SU-DHL-6 (cell line): ENCODE data around the gene RHOB.

Source experiments
- H2AFZ ChIP-seq: fragments of 200-600 bp; sonication (generic); 2 replicates; pipeline ENCODE4 v1.6.1; 2014; ENCODE audit warnings: low read depth, mild to moderate bottlenecking, moderate library complexity, mixed read lengths, antibody characterized with exemption, low read length; ENCODE audit not compliant: severe bottlenecking
- H3F3A ChIP-seq: fragments of 200-600 bp; shearing (Covaris generic); 2 replicates; pipeline ENCODE4 v1.6.0; 2016; ENCODE audit warnings: antibody characterized with exemption, mild to moderate bottlenecking; ENCODE audit not compliant: insufficient read depth
- H3K27ac ChIP-seq: fragments of 200-600 bp; sonication (generic); 2 replicates; pipeline ENCODE4 v1.5.1; 2016; ENCODE audit warnings: low read depth, mild to moderate bottlenecking, low read length, moderate library complexity, mixed read lengths
- H3K27me3 ChIP-seq: fragments of 200-600 bp; sonication (generic), shearing (Covaris generic); 2 replicates; pipeline ENCODE4 v1.6.0; 2014; ENCODE audit warnings: mild to moderate bottlenecking, low read length
- H3K36me3 ChIP-seq: fragments of 200-600 bp; sonication (generic); 2 replicates; pipeline ENCODE4 v1.6.1; 2014; ENCODE audit warnings: mild to moderate bottlenecking, low read length, mixed read lengths
- H3K4me2 ChIP-seq: fragments of 300-600, 200-600 bp; shearing (Covaris generic), sonication (generic); 2 replicates; pipeline ENCODE4 v1.6.0; 2014; ENCODE audit warnings: low read length, low read depth, mild to moderate bottlenecking; ENCODE audit not compliant: poor library complexity, severe bottlenecking
- H3K4me3 ChIP-seq: fragments of 200-600 bp; sonication (generic); 2 replicates; pipeline ENCODE4 v1.5.1; 2014; ENCODE audit warnings: antibody characterized with exemption, low read length, mild to moderate bottlenecking, mixed read lengths; ENCODE audit not compliant: insufficient read depth, poor library complexity, severe bottlenecking
- H3K79me2 ChIP-seq: fragments of 200-600 bp; sonication (generic); 2 replicates; pipeline ENCODE4 v1.6.1; 2014; ENCODE audit warnings: mild to moderate bottlenecking, low read length, moderate library complexity; ENCODE audit not compliant: insufficient read depth
- H3K9ac ChIP-seq: fragments of 200-600 bp; sonication (generic); 2 replicates; pipeline ENCODE4 v1.7.0; 2014; ENCODE audit warnings: mild to moderate bottlenecking, low read length
- H3K9me2 ChIP-seq: fragments of 200-600 bp; sonication (generic); replicated peaks from 2 replicates; pipeline ENCODE4 v1.6.1; 2014; ENCODE audit warnings: low read length; ENCODE audit not compliant: insufficient read depth
- H3K9me3 ChIP-seq: fragments of 200-600 bp; sonication (generic); 2 replicates; pipeline ENCODE4 v1.6.1; 2014; ENCODE audit warnings: low read length, mixed read lengths; ENCODE audit not compliant: insufficient read depth
- H4K20me1 ChIP-seq: fragments of 200-600 bp; sonication (generic); 2 replicates; pipeline ENCODE4 v1.6.1; 2014; ENCODE audit warnings: low read depth, mild to moderate bottlenecking, antibody characterized with exemption, low read length, moderate library complexity, mixed read lengths
- EZH2phosphoT487 ChIP-seq: fragments of 200-600 bp; sonication (generic), shearing (Covaris generic); conservative IDR thresholded peaks from 2 replicates; pipeline ENCODE4 v1.6.1; 2018; ENCODE audit warnings: mild to moderate bottlenecking, antibody characterized with exemption, low read length, moderate library complexity, mixed read lengths
- TF ChIP-seq, protein P1 (sequence below): fragments of 200-600 bp; sonication (generic); IDR thresholded peaks from one replicate; pipeline ENCODE4 v1.5.1; 2017; ENCODE audit warnings: antibody characterized with exemption, mild to moderate bottlenecking, low read length, moderate library complexity; ENCODE audit not compliant: insufficient read depth, poor library complexity, severe bottlenecking

Gene RHOB

DNA sequence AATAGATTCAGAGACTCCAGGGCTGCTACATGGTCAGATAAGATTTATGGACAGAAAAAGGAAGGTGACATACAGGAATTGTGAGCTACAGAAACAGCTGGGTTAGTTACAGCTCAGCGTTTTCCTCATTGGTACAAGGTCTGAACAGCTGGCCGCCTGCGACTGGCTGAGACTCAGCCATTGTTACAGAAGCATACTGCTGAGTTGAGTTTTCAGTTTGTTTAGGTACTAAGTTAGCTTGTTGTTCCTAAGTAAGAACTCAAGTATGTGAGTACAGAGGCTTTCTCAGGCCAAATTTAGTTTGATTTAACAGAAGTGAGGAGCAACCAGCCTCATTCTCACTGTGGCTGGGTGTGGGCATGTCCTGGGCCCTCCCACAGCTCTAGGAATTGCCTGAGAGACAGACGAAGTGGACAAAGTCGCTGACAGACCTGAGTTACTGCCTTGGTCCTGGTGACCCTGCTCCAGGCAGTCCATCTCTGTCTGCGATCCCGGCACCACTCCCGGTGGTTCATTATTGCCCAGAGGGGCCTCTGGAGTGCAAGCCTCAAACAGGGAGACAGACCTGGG, 27.8 kb upstream of the RHOB start:
- H2AFZ ChIP-seq = no peak overlapping the region
- no peak overlapping the region for H3K4me3 ChIP-seq
- H3K9me3 ChIP-seq = no peaks in the 10 kb centered on the region
- no peaks in the 10 kb centered on the region for H3K79me2 ChIP-seq
- no peak overlapping the region for H3K27ac ChIP-seq
- TF ChIP-seq, protein P1, sequence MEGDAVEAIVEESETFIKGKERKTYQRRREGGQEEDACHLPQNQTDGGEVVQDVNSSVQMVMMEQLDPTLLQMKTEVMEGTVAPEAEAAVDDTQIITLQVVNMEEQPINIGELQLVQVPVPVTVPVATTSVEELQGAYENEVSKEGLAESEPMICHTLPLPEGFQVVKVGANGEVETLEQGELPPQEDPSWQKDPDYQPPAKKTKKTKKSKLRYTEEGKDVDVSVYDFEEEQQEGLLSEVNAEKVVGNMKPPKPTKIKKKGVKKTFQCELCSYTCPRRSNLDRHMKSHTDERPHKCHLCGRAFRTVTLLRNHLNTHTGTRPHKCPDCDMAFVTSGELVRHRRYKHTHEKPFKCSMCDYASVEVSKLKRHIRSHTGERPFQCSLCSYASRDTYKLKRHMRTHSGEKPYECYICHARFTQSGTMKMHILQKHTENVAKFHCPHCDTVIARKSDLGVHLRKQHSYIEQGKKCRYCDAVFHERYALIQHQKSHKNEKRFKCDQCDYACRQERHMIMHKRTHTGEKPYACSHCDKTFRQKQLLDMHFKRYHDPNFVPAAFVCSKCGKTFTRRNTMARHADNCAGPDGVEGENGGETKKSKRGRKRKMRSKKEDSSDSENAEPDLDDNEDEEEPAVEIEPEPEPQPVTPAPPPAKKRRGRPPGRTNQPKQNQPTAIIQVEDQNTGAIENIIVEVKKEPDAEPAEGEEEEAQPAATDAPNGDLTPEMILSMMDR = no peak
- TF ChIP-seq EZH2phosphoT487 = no peak
- no peaks in the 10 kb centered on the region for H3K9me2 ChIP-seq
- H3K36me3 ChIP-seq = no peaks in the 10 kb centered on the region
- no peaks in the 10 kb centered on the region for H3F3A ChIP-seq
- no peaks in the 10 kb centered on the region for H3K27me3 ChIP-seq
- no peak overlapping the region for H3K4me2 ChIP-seq
- H4K20me1 ChIP-seq = no peaks in the 10 kb centered on the region
- H3K9ac ChIP-seq = no peak overlapping the region

DNA sequence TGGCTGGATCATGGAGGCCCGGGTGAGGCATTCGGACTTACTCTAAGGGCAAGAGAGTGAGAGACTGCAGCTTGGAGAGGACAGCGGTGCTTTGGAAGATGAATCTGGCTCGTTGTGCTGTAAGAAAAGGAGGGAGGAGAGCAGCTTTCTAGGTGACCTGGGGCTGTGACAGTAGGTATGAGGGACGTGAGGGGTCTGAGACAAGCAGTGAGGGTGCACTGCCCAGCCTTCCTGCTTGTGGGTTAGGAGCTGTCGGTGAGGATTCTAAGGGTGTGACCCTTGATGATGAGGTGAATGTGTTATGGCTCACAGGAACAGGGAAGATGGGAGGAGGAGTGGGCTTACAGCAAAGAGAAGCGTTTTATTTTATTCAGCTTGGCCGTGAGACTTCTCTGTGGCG, 27.1 kb upstream of the RHOB start:
- Histone ChIP-seq H3K4me2 (no peak overlapping the region), H3K27ac (no peak overlapping the region), H3K4me3 (no peak overlapping the region), H3K36me3 (no peaks in the 10 kb centered on the region), H3K9me2 (no peaks in the 10 kb centered on the region), H3K9ac (no peak overlapping the region), H3F3A (no peaks in the 10 kb centered on the region), H3K79me2 (no peaks in the 10 kb centered on the region), H3K27me3 (no peaks in the 10 kb centered on the region), H3K9me3 (no peaks in the 10 kb centered on the region), H4K20me1 (no peaks in the 10 kb centered on the region), H2AFZ (no peak overlapping the region)
- no peak for TF ChIP-seq EZH2phosphoT487
- TF ChIP-seq, protein P1 = no peak

DNA sequence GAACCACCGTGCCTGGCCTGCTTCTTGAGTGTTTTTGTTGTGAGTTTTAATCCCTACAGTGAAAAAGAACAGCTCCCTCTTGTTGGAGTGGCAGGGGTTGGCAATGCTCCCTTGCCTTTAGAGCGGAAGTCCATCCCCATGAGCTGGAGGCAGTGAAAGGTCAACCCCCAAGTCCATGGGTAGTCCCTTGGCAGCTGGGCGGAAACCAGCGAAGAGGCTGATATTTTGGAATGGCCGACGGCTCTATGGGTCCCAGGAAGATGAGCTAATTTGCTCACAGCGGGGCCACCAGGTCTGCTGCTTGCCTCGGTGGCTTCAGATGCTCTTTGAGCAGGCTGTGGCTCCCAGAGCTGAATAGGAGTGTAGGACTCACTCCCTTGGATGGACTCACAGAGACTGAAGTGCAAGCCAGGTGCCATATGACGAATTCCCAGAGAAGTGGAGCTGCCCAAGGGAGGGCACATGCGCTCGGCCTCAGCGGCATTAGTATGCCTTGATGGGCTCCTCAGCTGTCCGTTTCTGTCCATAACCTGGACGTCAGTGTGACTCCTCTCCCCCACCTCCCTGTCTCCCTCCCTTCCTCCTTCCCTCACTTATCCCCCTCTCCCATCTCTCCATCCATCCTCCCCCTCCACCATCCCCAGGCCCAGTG, 25.4 kb upstream of the RHOB start:
- Histone ChIP-seq H2AFZ (no peak overlapping the region), H3K79me2 (no peaks in the 10 kb centered on the region), H3K27me3 (no peaks in the 10 kb centered on the region), H4K20me1 (no peaks in the 10 kb centered on the region), H3K4me2 (no peak overlapping the region), H3K9ac (no peak overlapping the region), H3K9me3 (no peaks in the 10 kb centered on the region), H3K9me2 (no peaks in the 10 kb centered on the region), H3K4me3 (no peak overlapping the region), H3F3A (no peaks in the 10 kb centered on the region), H3K27ac (no peak overlapping the region), H3K36me3 (no peaks in the 10 kb centered on the region)
- no peak for TF ChIP-seq EZH2phosphoT487
- TF ChIP-seq, protein P1 = no peak
